ENCODE results near the gene DAPK2.

Gene DAPK2

DNA sequence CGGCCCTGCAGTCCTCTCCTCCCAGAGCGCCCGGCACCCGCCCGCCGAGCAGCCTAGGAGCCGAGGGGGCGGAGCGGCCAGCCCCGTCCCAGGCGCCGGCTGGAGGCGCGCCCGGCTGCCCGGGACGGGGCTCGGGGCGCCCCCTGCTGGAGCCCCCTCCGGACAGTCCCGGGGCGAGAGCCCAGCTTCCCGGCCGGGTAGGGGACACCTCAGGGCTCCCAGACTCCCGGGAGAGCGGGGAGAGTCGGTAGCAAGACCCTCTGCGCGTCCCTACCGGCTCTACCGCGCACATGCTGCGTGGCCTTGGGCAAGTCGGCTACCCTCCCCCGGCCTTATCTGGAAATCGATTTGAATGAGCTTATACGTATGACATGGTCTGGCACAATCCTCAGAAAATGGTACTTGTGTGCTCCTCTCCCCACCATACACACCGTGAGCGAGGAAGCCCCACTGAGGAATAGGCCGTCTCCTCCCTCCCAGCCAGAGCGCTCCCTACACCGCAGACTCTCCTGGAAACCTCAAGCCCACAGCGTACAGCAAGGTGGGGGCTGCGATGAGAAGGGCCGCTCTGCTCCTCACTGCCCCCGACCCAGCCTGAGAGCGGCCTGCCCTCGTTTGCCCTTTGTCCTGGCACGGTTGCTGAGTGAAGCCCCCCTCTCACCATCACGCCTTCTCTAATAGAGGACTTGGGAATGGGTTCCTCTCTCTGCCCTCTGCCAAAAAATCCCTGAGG lies at the start of gene DAPK2:
DAPK2 (minus strand) TSS at position 65 of the 733 bp plus-strand sequence. CDS start 6,224 bp downstream, outside the sequence.
- TF ChIP-seq, protein P1, sequence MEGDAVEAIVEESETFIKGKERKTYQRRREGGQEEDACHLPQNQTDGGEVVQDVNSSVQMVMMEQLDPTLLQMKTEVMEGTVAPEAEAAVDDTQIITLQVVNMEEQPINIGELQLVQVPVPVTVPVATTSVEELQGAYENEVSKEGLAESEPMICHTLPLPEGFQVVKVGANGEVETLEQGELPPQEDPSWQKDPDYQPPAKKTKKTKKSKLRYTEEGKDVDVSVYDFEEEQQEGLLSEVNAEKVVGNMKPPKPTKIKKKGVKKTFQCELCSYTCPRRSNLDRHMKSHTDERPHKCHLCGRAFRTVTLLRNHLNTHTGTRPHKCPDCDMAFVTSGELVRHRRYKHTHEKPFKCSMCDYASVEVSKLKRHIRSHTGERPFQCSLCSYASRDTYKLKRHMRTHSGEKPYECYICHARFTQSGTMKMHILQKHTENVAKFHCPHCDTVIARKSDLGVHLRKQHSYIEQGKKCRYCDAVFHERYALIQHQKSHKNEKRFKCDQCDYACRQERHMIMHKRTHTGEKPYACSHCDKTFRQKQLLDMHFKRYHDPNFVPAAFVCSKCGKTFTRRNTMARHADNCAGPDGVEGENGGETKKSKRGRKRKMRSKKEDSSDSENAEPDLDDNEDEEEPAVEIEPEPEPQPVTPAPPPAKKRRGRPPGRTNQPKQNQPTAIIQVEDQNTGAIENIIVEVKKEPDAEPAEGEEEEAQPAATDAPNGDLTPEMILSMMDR (IDR thresholded peaks at IDR 0.05; ENCODE audit: low read depth, low read length): peak; percentile 76
- peak; percentile 74 for DNase-seq
- H3K27ac ChIP-seq: peak within 1 kb of the TSS; percentile 49

DNA sequence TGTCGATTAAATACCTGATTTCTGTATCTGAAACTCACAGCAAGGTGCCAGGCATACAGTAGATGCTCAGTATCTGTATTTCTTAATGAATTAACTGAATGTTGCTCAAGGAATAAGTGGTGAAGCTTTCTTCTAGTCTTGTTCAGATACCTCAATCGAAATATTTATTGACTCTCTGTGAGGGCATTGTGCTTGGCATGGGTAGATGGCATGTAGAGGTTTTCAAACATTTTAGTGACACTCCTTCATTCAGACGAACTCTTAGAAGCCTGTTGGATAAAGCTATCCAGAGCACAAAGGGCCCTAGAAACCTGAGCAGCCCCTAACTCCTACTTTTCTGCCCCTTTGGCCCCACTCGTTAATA lies 49.1 kb upstream of the DAPK2 start:
- H3K27me3 ChIP-seq (ENCODE audit: insufficient read depth, low read depth, severe bottlenecking): no peaks in the 10 kb centered on the region
- peak overlapping the region; percentile 61 for H3K27ac ChIP-seq
- TF ChIP-seq, protein P1 (IDR thresholded peaks at IDR 0.05; ENCODE audit: low read depth, low read length): no peak
- no peak overlapping the region for H3K4me3 ChIP-seq (ENCODE audit: low read depth, low read length)
- H3K9me3 ChIP-seq (ENCODE audit: severe bottlenecking): no peaks in the 10 kb centered on the region
- no peak for DNase-seq
- peaks cover 11% of the 10 kb centered on the region for H3K36me3 ChIP-seq

More for the DNA sequence above, at the start of gene DAPK2:
- Histone ChIP-seq H3K27me3 (ENCODE audit: insufficient read depth, low read depth, severe bottlenecking) (no peaks in the 10 kb centered on the region), H3K9me3 (ENCODE audit: severe bottlenecking) (no peaks in the 10 kb centered on the region), H3K36me3 (no peaks in the 10 kb centered on the region), H3K4me3 (ENCODE audit: low read depth, low read length) (peak within 1 kb of the TSS; percentile 40)

DNA sequence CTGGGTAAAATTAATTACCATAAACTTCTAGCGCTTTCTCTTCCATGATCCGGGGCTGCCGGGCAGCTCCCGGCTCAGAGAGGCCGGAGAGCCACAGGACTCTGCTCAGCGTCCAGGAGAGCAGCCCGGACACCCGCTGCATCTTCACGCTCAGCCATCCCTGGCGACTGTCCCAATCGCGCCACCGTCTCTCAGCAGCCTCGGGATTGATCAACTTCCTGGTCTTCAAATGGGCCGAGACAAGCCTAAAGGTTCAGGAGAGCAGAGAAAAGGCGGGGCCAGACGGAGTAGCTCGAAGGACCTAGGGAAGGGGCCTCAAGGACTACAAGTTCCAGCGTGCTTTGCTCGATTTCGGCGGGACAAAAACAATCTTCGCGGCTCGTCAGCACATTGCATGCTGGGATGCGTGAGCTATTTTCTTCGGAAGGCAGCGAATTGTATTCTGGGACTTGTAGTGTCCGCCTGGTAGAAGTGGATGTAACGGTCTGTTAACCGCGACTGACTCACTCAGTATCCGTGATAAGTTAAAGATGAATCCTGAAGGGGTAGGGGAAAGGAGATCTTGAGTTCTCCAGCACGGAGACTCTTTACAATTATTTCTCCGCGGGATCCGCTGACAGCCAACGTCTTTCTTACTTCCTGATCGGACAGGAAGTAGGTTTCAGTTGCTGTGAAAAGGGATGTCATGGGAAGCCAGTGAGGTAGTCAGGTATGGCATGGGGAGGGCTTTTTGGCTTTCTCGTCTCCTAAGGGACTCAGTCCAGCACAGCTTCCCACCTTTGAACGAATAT lies 47.5 kb upstream of the DAPK2 start, which contains the start of gene CIAO2A:
CIAO2A (minus strand) TSS at position 212 of the 791 bp plus-strand sequence; CDS start at position 142, 70 bp downstream.
- H3K9me3 ChIP-seq (ENCODE audit: severe bottlenecking): no peaks in the 10 kb centered on the region
- TF ChIP-seq, protein P1 (IDR thresholded peaks at IDR 0.05; ENCODE audit: low read depth, low read length): no peak

DNA sequence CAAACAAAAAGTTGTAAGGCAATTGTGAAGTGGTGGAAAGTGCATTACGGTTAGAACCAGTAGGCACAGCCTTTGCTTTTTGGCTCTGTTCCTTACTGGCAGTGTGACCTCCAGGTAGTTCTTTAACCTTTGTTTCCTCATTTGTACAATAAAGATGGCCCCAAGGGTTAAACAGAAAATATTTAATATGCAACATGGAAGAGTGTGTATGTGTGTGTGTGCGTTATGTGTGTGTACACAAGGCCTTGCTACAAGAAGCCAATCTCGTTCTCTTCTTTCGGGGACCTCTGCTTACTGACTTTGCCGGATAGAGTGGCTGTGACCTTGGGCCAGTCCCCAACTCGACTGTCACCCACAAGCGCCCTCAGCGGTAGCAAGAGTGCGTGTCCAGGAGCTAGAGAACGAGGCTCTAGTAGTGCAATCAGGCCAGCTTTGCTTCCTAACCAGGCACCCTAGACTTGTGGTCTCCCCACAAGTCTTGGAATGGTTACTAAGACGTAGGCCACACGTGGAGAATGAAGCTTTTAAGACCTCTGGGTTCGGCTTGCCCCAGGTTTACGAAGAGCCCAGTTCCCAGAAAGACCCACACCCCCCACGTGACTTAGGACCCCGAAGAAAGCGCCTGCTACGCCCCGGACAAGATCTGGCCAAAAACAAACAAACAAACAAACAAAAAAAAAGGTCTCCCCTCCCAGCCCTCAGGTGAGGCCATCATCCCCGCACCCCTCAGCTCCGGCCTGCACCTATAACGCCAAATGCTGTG lies 46.8 kb upstream of the DAPK2 start:
- peaks cover 14% of the 10 kb centered on the region for H3K36me3 ChIP-seq
- TF ChIP-seq, protein P1 (IDR thresholded peaks at IDR 0.05; ENCODE audit: low read depth, low read length): peak; percentile 45; the same call in 1 of the 2 replicates
- DNase-seq: peak; percentile 48

More for the DNA sequence above, 47.5 kb upstream of the DAPK2 start, which contains the start of gene CIAO2A:
- peak within 1 kb of the TSS; percentile 81 for H3K27ac ChIP-seq
- DNase-seq: peak; percentile 98
- no peaks in the 10 kb centered on the region for H3K27me3 ChIP-seq (ENCODE audit: insufficient read depth, low read depth, severe bottlenecking)
- H3K4me3 ChIP-seq (ENCODE audit: low read depth, low read length): peak within 1 kb of the TSS; percentile 74
- H3K36me3 ChIP-seq: peaks cover 7% of the 10 kb centered on the region

DNA sequence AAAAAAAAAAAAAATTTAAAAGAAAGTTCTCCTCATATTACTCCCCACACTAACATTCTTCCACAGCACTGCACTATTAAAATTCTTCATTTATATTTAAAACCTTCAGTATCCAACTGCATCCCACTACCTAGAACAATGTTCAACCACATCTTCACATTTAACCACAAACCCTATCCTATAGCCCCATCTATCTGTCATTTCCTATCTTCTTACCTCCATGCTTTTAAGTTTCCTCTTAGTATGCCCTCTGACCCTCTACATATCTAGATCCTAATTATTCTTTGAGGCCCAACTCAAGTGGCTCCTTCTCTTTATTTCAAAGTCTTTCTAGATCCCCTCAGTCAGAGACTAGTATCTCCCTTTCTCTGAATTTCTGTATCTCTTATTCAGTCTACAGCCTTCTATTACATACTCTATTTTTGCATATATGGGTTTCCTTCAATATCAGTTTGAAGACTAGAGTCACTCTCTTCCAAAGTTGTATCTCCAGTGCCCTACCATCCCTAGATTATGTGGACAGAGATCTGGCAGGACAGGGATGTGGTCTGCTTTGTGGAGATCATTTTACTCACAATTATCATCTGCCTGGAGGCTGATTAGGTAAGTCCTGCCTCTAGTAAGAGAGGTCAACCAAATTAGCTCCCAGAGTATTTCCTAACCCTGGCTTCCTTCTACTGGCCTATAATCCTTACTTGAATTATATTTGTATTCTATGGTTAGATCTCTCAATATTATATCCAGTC lies 46.0 kb upstream of the DAPK2 start:
- Histone ChIP-seq H3K27ac (peak overlapping the region; percentile 81), H3K9me3 (ENCODE audit: severe bottlenecking) (no peaks in the 10 kb centered on the region), H3K27me3 (ENCODE audit: insufficient read depth, low read depth, severe bottlenecking) (no peaks in the 10 kb centered on the region), H3K4me3 (ENCODE audit: low read depth, low read length) (peak overlapping the region; percentile 74), H3K36me3 (peaks cover 22% of the 10 kb centered on the region)
- TF ChIP-seq, protein P1 (IDR thresholded peaks at IDR 0.05; ENCODE audit: low read depth, low read length): no peak
- no peak for DNase-seq

More for the DNA sequence above, 46.8 kb upstream of the DAPK2 start:
- Histone ChIP-seq H3K4me3 (ENCODE audit: low read depth, low read length) (peak overlapping the region; percentile 74), H3K27me3 (ENCODE audit: insufficient read depth, low read depth, severe bottlenecking) (no peaks in the 10 kb centered on the region), H3K9me3 (ENCODE audit: severe bottlenecking) (no peaks in the 10 kb centered on the region), H3K27ac (peak overlapping the region; percentile 81)

Data from WERI-Rb-1 (cell line).